Effector memory CD4-positive, alpha-beta T cell (primary cell): ENCODE data around the gene TRIO.

Experiments used
- DNase-seq, 3 donors: peaks; one replicate each; pipeline ENCODE4 v3.0.0-alpha.2; 2020
- H3K27ac ChIP-seq: 2 replicates; pipeline ENCODE4 v1.7.0; 2013; ENCODE audit warnings: mild to moderate bottlenecking, low read length, moderate library complexity; ENCODE audit not compliant: insufficient read depth, poor library complexity, severe bottlenecking
- H3K27me3 ChIP-seq: replicated peaks from 2 replicates; pipeline ENCODE4 v1.7.0; 2013; ENCODE audit warnings: mild to moderate bottlenecking, low read length; ENCODE audit not compliant: insufficient read depth, control insufficient read depth, poor library complexity, severe bottlenecking
- H3K36me3 ChIP-seq: 2 replicates; pipeline ENCODE4 v1.7.0; 2013; ENCODE audit warnings: mild to moderate bottlenecking, low read length, moderate library complexity; ENCODE audit not compliant: control insufficient read depth, insufficient read depth
- H3K4me1 ChIP-seq: 2 replicates; pipeline ENCODE4 v1.7.0; 2013; ENCODE audit warnings: low read length, mild to moderate bottlenecking; ENCODE audit not compliant: control insufficient read depth, insufficient read depth, poor library complexity, severe bottlenecking
- H3K4me3 ChIP-seq: 2 replicates; pipeline ENCODE4 v1.7.0; 2013; ENCODE audit warnings: low read length, low read depth, mild to moderate bottlenecking; ENCODE audit not compliant: insufficient read depth, poor library complexity, severe bottlenecking
- H3K9me3 ChIP-seq: 2 replicates; pipeline ENCODE4 v1.7.0; 2013; ENCODE audit warnings: mild to moderate bottlenecking, low read length, moderate library complexity; ENCODE audit not compliant: control insufficient read depth

Gene TRIO

DNA sequence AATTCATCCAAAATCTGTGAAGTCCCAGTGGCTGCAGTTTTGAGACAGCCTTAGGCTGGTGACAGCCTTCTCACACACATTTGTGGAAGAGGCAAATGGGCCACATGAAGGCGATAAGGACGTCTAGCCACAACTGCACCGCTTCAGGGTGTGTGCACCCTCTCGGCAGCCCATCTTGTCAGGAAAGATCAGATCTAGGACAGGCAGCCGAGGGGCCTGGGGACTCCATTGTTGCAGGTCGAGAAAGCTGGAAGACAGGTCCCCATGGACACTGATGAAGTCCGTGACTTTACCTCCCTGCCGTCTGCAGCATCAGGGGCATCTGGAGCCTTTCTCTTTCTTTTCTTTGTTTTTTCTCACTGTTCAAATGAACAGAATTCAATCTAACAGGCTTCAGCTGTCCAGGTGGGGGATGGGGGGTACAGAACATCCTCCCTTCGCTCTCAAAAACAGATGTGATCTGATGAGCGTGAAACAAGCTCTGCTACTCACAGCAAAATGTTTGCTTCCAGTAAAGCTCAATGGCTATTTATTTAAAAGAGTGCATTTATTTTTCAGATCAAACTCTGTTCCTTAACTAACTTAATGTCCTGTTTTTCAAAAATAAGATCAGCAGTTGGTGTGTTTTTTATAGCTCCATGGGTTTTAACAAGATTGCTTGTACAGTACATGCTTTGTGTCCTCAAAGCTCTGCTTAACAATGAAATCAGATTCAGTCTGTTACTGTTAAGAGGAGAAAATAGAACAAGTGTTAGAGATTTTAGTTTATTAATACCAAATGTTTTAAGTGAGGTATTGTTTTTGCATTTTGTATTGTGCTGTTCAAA, 326.6 kb downstream of the TRIO start:
- no peaks in the 10 kb centered on the region for H3K9me3 ChIP-seq
- no peaks in the 10 kb centered on the region for H3K36me3 ChIP-seq
- no peak overlapping the region for H3K27ac ChIP-seq
- H3K4me3 ChIP-seq, result no peak overlapping the region
- no peak for DNase-seq
- no peaks in the 10 kb centered on the region for H3K4me1 ChIP-seq
- no peaks in the 10 kb centered on the region for H3K27me3 ChIP-seq

DNA sequence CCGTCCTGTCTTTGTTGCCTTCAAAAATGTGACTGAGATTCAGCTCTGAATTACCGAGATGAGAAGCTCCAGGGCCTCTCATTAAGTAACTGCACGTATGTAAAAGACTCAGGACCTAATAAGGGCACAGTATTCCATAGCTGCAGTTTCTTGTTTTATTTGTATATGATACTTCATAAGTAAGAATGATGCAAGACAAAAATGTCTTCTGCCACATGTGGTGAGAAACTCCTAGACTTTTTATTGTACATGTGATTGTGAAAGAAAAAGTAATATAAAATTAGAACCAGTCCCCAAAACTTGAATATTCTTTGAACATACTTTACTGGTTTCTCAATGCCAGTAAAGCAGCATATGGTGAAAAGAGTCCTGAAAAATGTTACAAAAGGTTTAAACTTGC, 328.4 kb downstream of the TRIO start:
- Histone ChIP-seq H3K9me3 (no peaks in the 10 kb centered on the region), H3K4me3 (no peak overlapping the region), H3K36me3 (no peaks in the 10 kb centered on the region), H3K27me3 (no peaks in the 10 kb centered on the region), H3K27ac (no peak overlapping the region), H3K4me1 (no peaks in the 10 kb centered on the region)
- DNase-seq, result no peak

- no peak for DNase-seq
- H3K9me3 ChIP-seq, result no peaks in the 10 kb centered on the region
- H3K4me3 ChIP-seq, result no peak overlapping the region
- no peaks in the 10 kb centered on the region for H3K27me3 ChIP-seq
- H3K4me1 ChIP-seq, result no peaks in the 10 kb centered on the region
- no peaks in the 10 kb centered on the region for H3K36me3 ChIP-seq
- H3K27ac ChIP-seq, result no peak overlapping the region
Observed at GRCh38 chr5:14472986-14473567, 329.9 kb downstream of the TRIO start.

- Histone ChIP-seq H3K9me3 (no peaks in the 10 kb centered on the region), H3K4me1 (no peaks in the 10 kb centered on the region), H3K27ac (no peak overlapping the region), H3K4me3 (no peak overlapping the region), H3K27me3 (no peaks in the 10 kb centered on the region), H3K36me3 (no peaks in the 10 kb centered on the region)
- no peak for DNase-seq
Observed at GRCh38 chr5:14475045-14475444, 331.9 kb downstream of the TRIO start.

DNA sequence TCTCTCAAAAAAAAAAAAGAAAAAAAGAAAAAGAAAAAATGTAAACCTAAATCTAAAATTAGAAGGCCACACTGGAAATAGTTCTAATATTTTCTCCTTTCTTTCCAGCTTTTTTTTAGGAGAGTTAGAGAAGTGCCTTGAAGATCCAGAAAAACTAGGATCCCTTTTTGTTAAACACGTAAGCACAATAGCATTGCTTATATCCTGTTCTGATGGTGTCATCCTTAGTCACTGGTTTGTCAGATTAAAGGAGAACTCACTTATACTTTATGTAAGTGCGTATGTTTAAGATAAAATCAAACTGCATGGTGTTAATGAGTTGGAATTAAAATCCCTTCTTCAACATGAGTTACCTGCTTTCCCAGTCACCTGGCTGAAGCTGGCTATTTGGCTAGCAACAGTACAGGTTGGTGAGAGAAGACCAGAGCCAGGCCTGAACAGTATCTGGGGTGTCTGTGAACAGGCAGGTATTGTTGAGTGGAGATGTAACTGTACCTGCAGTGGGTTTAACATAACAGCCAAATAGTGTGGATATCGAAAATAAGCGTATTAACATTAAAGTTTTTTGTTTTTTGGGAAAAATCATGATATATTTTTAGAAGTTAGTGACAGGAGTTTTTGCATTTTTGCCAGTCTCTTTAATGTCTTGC, 333.8 kb downstream of the TRIO start:
- no peaks in the 10 kb centered on the region for H3K4me1 ChIP-seq
- H3K36me3 ChIP-seq, result no peaks in the 10 kb centered on the region
- H3K27ac ChIP-seq, result no peak overlapping the region
- no peak for DNase-seq
- H3K4me3 ChIP-seq, result no peak overlapping the region
- no peaks in the 10 kb centered on the region for H3K9me3 ChIP-seq
- no peaks in the 10 kb centered on the region for H3K27me3 ChIP-seq

- Histone ChIP-seq H3K27me3 (no peaks in the 10 kb centered on the region), H3K27ac (no peak overlapping the region), H3K36me3 (no peaks in the 10 kb centered on the region), H3K9me3 (no peaks in the 10 kb centered on the region), H3K4me1 (no peaks in the 10 kb centered on the region), H3K4me3 (no peak overlapping the region)
- no peak for DNase-seq
Observed at GRCh38 chr5:14479143-14479696, 336.1 kb downstream of the TRIO start.

DNA sequence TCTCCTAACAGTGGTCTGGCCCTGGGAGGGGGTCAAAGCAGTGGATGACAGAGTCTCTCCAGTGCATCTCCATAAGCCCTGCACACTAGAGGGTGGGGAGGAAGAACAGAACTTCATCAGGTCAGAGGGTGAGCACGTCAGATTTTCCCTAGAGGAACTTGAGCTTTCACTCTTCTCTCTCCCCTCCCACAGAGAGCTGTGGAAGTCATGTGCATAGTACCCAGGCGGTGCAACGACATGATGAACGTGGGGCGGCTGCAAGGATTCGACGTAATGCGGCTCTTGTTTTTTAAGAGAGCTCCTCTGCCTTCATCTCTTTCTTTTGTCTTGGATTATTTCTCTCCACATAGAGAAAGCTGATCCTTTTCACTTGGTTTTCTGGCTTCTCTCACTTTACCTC, 338.2 kb downstream of the TRIO start:
- H3K4me1 ChIP-seq, result no peaks in the 10 kb centered on the region
- H3K9me3 ChIP-seq, result no peaks in the 10 kb centered on the region
- no peak for DNase-seq
- no peak overlapping the region for H3K27ac ChIP-seq
- H3K36me3 ChIP-seq, result no peaks in the 10 kb centered on the region
- H3K4me3 ChIP-seq, result no peak overlapping the region
- no peaks in the 10 kb centered on the region for H3K27me3 ChIP-seq

GRCh38 chr5:14482085-14482484, 338.9 kb downstream of the TRIO start:
- Histone ChIP-seq H3K9me3 (no peaks in the 10 kb centered on the region), H3K36me3 (no peaks in the 10 kb centered on the region), H3K27ac (no peak overlapping the region)

GRCh38 chr5:14483504-14484157, 340.5 kb downstream of the TRIO start:
- Histone ChIP-seq H3K27ac (no peak overlapping the region), H3K9me3 (no peaks in the 10 kb centered on the region), H3K4me1 (no peaks in the 10 kb centered on the region), H3K36me3 (no peaks in the 10 kb centered on the region), H3K27me3 (no peaks in the 10 kb centered on the region), H3K4me3 (no peak overlapping the region)
- no peak for DNase-seq

More at GRCh38 chr5:14482085-14482484, 338.9 kb downstream of the TRIO start:
- Histone ChIP-seq H3K4me1 (no peaks in the 10 kb centered on the region), H3K4me3 (no peak overlapping the region), H3K27me3 (no peaks in the 10 kb centered on the region)
- DNase-seq, result no peak
